T-helper 17 cell (primary cell): ENCODE measurements around the gene GRAP2. TPM values are rescaled to one million over a fixed set of nuclear protein-coding genes. Genes with fewer than 3 reads are reported as not detected.

Source experiments
- ATAC-seq: fragments of 150-1000 bp; cut with Tn5 transposase; 2 replicates; pipeline ENCODE4 v1.10.0; 2021; ENCODE audit warnings: mild to moderate bottlenecking, moderate library complexity
- DNase-seq, 3 donors: peaks; one replicate each; pipeline versions ENCODE4 v3.0.0 to v3.0.0-alpha.2; 2020 to 2021
- H3K9me3 ChIP-seq: one replicate; pipeline ENCODE4 v1.7.0; 2013; ENCODE audit warnings: low read length, mild to moderate bottlenecking; ENCODE audit not compliant: control insufficient read depth, poor library complexity, severe bottlenecking
- H3K27ac Mint-ChIP-seq: one replicate; pipeline ENCODE4 v1.8.0; 2022; ENCODE audit warnings: mild to moderate bottlenecking, moderate library complexity, mixed read lengths
- H3K27me3 Mint-ChIP-seq: one replicate; pipeline ENCODE4 v1.8.0; 2022; ENCODE audit warnings: mixed read lengths
- H3K36me3 Mint-ChIP-seq: one replicate; pipeline ENCODE4 v1.8.0; 2022; ENCODE audit warnings: low read depth, mixed read lengths
- H3K4me1 Mint-ChIP-seq: one replicate; pipeline ENCODE4 v1.8.0; 2022; ENCODE audit warnings: mild to moderate bottlenecking, mixed read lengths
- H3K4me3 Mint-ChIP-seq: one replicate; pipeline ENCODE4 v1.8.0; 2022; ENCODE audit warnings: mild to moderate bottlenecking, moderate library complexity, mixed read lengths
- total RNA-seq, 4 donors: library from RNA in 2 of 4; stranded (reverse) in 2 of 4; gene quantifications; one replicate each; pipeline ENCODE4 v1.2.3 and lab custom pipeline; 2022 to 2026

GRAP2 gene
- total RNA-seq, 2 donors from 2014 or later = 113 to 195 TPM

GRCh38 chr22:39933741-39934140 is 32.9 kb downstream of the GRAP2 start:
- DNase-seq = no peak

GRCh38 chr22:39935116-39935515 is 34.2 kb downstream of the GRAP2 start:
- ATAC-seq (no peak), DNase-seq (no peak)
- H3K36me3 Mint-ChIP-seq = peaks cover 13% of the 10 kb centered on the region
- H3K4me1 Mint-ChIP-seq = peaks cover 66% of the 10 kb centered on the region
- peak overlapping the region; percentile 94 for H3K4me3 Mint-ChIP-seq
- H3K27ac Mint-ChIP-seq = no peak overlapping the region
- no peaks in the 10 kb centered on the region for H3K27me3 Mint-ChIP-seq
- no peaks in the 10 kb centered on the region for H3K9me3 ChIP-seq

More at GRCh38 chr22:39933741-39934140, 32.9 kb downstream of the GRAP2 start:
- no peak for ATAC-seq
- no peak overlapping the region for H3K27ac Mint-ChIP-seq
- no peaks in the 10 kb centered on the region for H3K27me3 Mint-ChIP-seq
- peak overlapping the region; percentile 94 for H3K4me3 Mint-ChIP-seq
- H3K9me3 ChIP-seq = no peaks in the 10 kb centered on the region
- H3K36me3 Mint-ChIP-seq = peaks cover 13% of the 10 kb centered on the region
- peaks cover 58% of the 10 kb centered on the region for H3K4me1 Mint-ChIP-seq

DNA sequence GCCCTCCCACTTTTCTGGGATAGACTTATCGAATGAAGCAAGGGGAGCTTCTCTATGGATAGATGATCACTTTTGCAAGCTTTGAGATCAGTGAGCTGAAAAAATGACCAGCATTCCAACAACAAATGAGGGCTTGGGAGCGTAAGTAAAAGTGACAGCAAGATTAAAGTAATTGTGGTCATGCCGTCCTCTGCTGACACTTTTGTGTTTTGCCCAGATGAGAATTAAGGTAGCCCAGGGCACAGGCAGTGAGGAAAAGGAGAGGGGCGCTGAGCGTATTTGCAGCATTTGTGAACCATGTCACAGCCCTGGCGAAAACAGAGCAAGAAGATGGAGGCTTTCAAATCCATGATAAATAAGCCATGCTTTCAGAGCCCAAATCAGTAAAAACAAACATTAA is 34.7 kb downstream of the GRAP2 start:
- Mint-ChIP-seq H3K27me3 (no peaks in the 10 kb centered on the region), H3K4me3 (peak overlapping the region; percentile 94), H3K4me1 (peaks cover 71% of the 10 kb centered on the region), H3K27ac (no peak overlapping the region), H3K36me3 (peaks cover 13% of the 10 kb centered on the region)
- ATAC-seq = no peak
- no peak for DNase-seq
- no peaks in the 10 kb centered on the region for H3K9me3 ChIP-seq

GRCh38 chr22:39936523-39937145 is 35.8 kb downstream of the GRAP2 start:
- H3K9me3 ChIP-seq = no peaks in the 10 kb centered on the region
- peaks cover 78% of the 10 kb centered on the region for H3K4me1 Mint-ChIP-seq
- DNase-seq (no peak), ATAC-seq (no peak)
- peak overlapping the region; percentile 94 for H3K4me3 Mint-ChIP-seq
- no peak overlapping the region for H3K27ac Mint-ChIP-seq
- H3K27me3 Mint-ChIP-seq = no peaks in the 10 kb centered on the region
- peaks cover 13% of the 10 kb centered on the region for H3K36me3 Mint-ChIP-seq

DNA sequence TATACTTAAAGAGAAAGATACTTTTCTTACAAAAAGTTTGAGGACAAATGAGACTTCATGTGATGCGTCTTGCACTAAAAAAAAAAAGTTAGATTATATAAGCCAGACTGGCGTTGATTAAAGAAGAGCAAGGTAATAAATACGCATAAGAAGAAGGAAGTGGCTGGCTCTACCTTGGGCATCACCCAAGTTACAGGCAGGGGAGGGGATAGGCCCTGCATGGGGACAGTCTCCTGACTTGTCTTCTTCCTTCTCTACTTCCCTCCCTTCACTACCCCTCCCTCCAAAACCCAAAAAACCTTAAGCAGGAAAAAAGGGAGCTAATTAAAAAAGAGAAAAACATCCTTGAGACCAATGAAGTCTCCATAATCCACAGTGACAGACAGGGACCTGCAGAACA is 37.0 kb downstream of the GRAP2 start:
- Mint-ChIP-seq H3K27me3 (no peaks in the 10 kb centered on the region), H3K4me3 (peak overlapping the region; percentile 75), H3K36me3 (peaks cover 11% of the 10 kb centered on the region), H3K4me1 (peaks cover 85% of the 10 kb centered on the region), H3K27ac (no peak overlapping the region)
- no peaks in the 10 kb centered on the region for H3K9me3 ChIP-seq
- peak; percentile 72 for ATAC-seq
- DNase-seq = peak in 1 of 3 donors; percentile 25

DNA sequence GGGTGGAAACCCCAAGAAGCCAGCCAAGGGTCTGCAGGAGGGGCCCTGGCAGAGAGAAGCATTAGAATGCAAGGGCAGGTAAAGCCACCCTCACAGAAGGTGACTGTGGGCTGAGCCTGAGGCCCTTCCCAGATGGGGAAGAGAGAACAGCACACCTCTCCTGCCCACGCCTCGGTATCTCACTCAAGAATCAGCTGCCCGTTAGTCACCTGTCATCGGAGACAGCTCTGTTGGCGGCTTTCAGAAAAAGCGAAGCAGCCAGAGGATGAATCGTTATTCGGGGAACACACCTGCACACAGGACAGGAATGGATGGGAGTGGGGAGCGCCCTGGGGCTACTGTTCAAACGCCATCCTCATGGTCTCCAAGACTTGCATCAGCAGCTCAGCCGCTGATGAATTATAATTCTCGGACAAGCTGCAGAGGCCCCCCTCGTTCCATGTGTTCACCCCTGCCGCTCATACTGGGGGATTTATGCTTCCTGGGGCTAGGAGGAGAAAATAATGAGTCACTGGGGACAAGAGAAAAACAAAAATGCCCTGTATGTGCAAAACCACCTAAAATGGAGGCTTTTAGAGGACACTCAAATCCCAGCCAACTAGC is 37.7 kb downstream of the GRAP2 start:
- Mint-ChIP-seq H3K36me3 (peaks cover 8% of the 10 kb centered on the region), H3K27me3 (no peaks in the 10 kb centered on the region), H3K27ac (no peak overlapping the region), H3K4me1 (peaks cover 84% of the 10 kb centered on the region), H3K4me3 (peak overlapping the region; percentile 75)
- DNase-seq (peak in 1 of 3 donors; percentile 23), ATAC-seq (peak; percentile 12)
- no peaks in the 10 kb centered on the region for H3K9me3 ChIP-seq

- no peaks in the 10 kb centered on the region for H3K27me3 Mint-ChIP-seq
- H3K36me3 Mint-ChIP-seq = peaks cover 8% of the 10 kb centered on the region
- no peaks in the 10 kb centered on the region for H3K9me3 ChIP-seq
Observed at GRCh38 chr22:39939830-39940229, 38.9 kb downstream of the GRAP2 start.

GRCh38 chr22:39940757-39941305 is 39.9 kb downstream of the GRAP2 start:
- no peaks in the 10 kb centered on the region for H3K9me3 ChIP-seq
- peaks cover 82% of the 10 kb centered on the region for H3K4me1 Mint-ChIP-seq
- H3K27ac Mint-ChIP-seq = no peak overlapping the region
- peak; percentile 72 for ATAC-seq
- peak overlapping the region; percentile 52 for H3K4me3 Mint-ChIP-seq
- H3K36me3 Mint-ChIP-seq = peaks cover 3% of the 10 kb centered on the region
- DNase-seq = no peak
- H3K27me3 Mint-ChIP-seq = no peaks in the 10 kb centered on the region

More at GRCh38 chr22:39939830-39940229, 38.9 kb downstream of the GRAP2 start:
- DNase-seq (no peak), ATAC-seq (no peak)
- Mint-ChIP-seq H3K4me3 (no peak overlapping the region), H3K4me1 (peaks cover 85% of the 10 kb centered on the region), H3K27ac (no peak overlapping the region)

DNA sequence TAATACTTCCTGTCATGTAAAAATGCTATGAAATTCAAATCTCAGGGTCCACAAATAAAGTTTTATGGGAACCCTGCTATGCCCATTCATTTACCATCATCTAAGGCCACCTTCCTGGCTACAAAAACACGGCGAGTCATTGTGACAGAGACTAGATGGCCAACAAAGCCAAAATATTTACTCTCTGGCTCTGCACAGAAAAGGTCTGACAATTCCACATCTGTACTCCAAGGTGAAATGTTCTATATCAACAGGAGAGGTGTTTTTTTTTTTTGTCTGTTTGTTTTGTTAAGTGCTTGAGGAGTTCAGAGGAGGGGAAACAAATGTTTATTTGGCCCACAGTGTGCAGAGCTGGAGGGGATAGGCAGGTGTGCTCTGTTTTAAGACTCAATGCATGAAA is 40.7 kb downstream of the GRAP2 start:
- no peaks in the 10 kb centered on the region for H3K36me3 Mint-ChIP-seq
- H3K4me3 Mint-ChIP-seq = no peak overlapping the region
- H3K9me3 ChIP-seq = no peaks in the 10 kb centered on the region
- no peak for ATAC-seq
- DNase-seq = no peak
- H3K27ac Mint-ChIP-seq = no peak overlapping the region
- no peaks in the 10 kb centered on the region for H3K27me3 Mint-ChIP-seq
- H3K4me1 Mint-ChIP-seq = peaks cover 75% of the 10 kb centered on the region

GRCh38 chr22:39942439-39943230 is 41.8 kb downstream of the GRAP2 start:
- H3K4me1 Mint-ChIP-seq = peaks cover 69% of the 10 kb centered on the region
- H3K9me3 ChIP-seq = no peaks in the 10 kb centered on the region
- H3K27ac Mint-ChIP-seq = no peak overlapping the region
- peak overlapping the region; percentile 65 for H3K4me3 Mint-ChIP-seq
- no peaks in the 10 kb centered on the region for H3K36me3 Mint-ChIP-seq
- DNase-seq (no peak), ATAC-seq (peak; percentile 18)
- H3K27me3 Mint-ChIP-seq = no peaks in the 10 kb centered on the region

- Mint-ChIP-seq H3K4me1 (peaks cover 62% of the 10 kb centered on the region), H3K27me3 (no peaks in the 10 kb centered on the region), H3K4me3 (peak overlapping the region; percentile 65), H3K27ac (no peak overlapping the region), H3K36me3 (no peaks in the 10 kb centered on the region)
- no peak for DNase-seq
- no peaks in the 10 kb centered on the region for H3K9me3 ChIP-seq
- ATAC-seq = no peak
Observed at GRCh38 chr22:39943337-39943736, 42.5 kb downstream of the GRAP2 start.

DNA sequence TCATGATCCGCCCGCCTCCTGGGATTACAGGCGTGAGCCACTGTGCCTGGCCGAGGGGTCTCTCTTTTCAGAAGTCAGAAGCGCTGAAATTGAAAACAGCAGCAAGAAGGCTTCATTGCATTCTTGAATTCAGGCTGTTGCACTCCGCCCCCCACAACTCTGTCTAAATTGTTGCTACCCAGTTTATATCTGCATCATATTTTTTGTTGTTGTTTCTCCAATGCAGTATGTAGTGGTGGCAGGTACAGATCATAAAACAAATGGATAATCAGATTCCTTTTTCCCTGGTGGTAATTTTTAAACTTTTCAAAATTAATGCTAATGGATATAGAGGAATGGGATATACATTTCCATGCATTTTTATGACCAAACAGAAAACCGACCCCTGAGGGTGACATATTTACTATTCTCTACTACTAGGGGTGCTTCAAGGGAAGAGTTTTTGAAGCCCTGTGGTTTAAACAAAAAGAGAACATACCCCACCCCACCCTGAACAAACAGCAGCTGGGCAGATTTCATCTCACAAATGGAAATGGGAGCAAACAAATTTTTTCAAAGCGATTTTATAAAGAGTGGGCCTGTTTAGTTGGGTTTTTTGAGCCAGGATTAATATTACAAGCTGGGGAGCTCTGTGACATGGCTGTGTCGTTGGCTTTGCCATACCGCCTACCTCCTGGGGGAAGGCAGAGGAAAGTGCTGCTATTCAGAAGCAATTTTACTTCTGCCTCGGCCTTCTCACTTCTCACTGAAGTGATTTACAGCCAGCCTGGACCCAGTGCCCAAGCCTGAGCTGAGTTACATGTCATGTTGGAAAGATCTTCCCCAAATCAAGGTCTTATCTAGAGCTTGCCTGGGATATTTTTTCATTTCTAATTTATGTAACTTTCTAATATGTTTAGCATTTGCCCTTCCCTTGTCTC is 43.3 kb downstream of the GRAP2 start:
- peak overlapping the region; percentile 55 for H3K4me3 Mint-ChIP-seq
- peaks cover 8% of the 10 kb centered on the region for H3K36me3 Mint-ChIP-seq
- ATAC-seq = no peak

More for the DNA sequence above, 43.3 kb downstream of the GRAP2 start:
- H3K27me3 Mint-ChIP-seq = no peaks in the 10 kb centered on the region
- peaks cover 62% of the 10 kb centered on the region for H3K4me1 Mint-ChIP-seq
- no peak overlapping the region for H3K27ac Mint-ChIP-seq
- H3K9me3 ChIP-seq = no peaks in the 10 kb centered on the region
- no peak for DNase-seq
